ENCODE measurements around the gene NDUFA5.

NDUFA5 gene

DNA sequence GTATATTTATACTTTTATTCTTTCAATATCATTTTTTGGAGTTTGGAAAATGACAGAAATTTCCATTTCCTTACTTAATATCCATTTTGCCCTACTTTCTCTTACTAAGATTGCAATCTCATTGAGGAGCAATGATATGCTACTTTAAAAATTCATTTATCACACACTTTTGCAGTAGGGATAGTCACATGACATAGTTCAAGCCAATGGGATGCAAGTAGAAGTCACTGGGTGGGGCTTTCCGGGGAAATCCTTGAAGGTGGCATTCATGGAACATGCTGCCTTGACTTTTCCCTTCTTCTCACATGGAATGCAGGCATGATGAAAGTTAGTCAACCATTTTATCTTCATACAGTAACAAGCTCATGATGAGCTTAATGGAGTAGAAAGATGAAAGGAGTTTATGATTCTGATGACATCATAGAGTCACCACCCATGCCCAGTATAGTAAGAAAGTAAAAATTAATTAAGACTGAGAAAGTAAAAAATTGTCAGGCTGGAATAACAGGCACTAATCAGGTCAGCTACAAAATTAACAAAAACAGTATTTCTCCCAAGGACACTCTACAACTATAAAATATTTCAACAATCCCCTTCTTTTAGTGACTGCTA, 56.6 kb downstream of the NDUFA5 start:
- no peak for DNase-seq

- DNase-seq: no peak
Observed at GRCh38 chr7:123499211-123499970, 58.2 kb downstream of the NDUFA5 start.

GRCh38 chr7:123498601-123499000, 59.0 kb downstream of the NDUFA5 start:
- no peak for DNase-seq

DNA sequence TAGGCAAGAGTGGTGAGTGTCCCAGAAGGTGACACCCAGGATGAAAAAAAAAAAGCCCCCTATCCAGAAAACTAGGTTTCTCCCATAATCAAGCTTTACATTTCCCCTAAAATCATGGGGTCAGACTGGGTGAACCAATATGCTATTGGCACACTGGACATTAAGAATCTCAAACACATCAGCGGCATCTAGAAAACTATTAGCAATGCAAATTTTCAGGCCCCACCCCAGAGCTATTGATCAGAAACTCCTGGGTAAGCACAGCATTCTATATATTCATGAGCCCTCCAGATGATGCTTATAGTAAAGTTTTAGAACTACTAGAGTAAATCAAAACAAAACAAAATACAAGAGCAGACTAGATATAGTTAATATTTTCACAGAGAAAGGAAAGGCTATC, 59.6 kb downstream of the NDUFA5 start:
- no peak for DNase-seq

GRCh38 chr7:123494193-123494796, 63.3 kb downstream of the NDUFA5 start:
- peak; percentile 26 for DNase-seq

DNA sequence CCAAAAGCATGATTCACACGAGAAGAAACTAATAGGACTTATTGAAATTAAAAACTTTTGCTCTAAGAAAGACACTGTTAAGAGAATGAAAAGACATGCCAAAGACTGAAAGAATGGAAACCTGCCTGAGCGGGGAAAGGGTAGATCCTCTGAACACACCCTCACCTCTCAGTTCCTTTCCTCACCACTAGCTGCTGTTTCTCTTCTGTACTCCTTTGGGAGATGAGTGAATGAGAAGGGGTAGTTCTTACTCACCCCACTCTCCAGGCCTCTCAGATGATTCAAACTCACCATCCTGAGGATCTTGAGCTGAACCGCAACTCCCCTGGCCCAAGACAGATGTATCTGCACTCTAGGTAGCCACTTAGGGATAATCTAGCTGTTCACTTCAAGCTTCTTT, 65.1 kb downstream of the NDUFA5 start:
- DNase-seq: no peak
